Esophagus squamous epithelium (tissue), 4 donors: ENCODE measurements around the gene PARL.

Experiments used
- CTCF ChIP-seq, 6 experiments: fragments of 450-650 bp in 4 of 6; fragments of 200-600 bp in 2 of 6; sonication (generic) in 2 of 6; IDR thresholded peaks; one replicate each; pipeline ENCODE4 v1.5.1; 2016 to 2019; ENCODE audit warnings: antibody characterized with exemption in 6 of 6, mild to moderate bottlenecking in 4 of 6, moderate library complexity in 4 of 6
- POLR2A ChIP-seq, 4 donors: fragments of 450-650 bp; IDR thresholded peaks; one replicate each; pipeline ENCODE4 v1.6.1; 2017; ENCODE audit warnings: antibody characterized with exemption in 4 of 4, mild to moderate bottlenecking in 4 of 4, moderate library complexity in 3 of 4

GRCh38 chr3:183896610-183897009 lies 11.9 kb upstream of the PARL start:
- TF ChIP-seq POLR2A (IDR thresholded peaks at IDR 0.05) = no peak
- no peak for TF ChIP-seq CTCF (IDR thresholded peaks at IDR 0.05)
